AG04450 (cell line): ENCODE measurements around the gene ZSCAN2. TPM values are rescaled to one million over a fixed set of nuclear protein-coding genes. Genes with fewer than 3 reads are reported as not detected.
"Not testable (repeated sequence)": the region's sequence is repeated elsewhere in the genome, so short reads cannot be mapped to it uniquely, and the experiment has no call there.

Experiments
- CTCF ChIA-PET: fragments of 300-600, 350-600 bp; formaldehyde crosslinking; extraction: SDS; loops from one replicate; lab custom pipeline; 2022; ENCODE audit warnings: antibody characterized with exemption, inconsistent platforms; lab: Charles Lee
- POLR2A ChIA-PET: fragments of 350-600 bp; formaldehyde crosslinking; extraction: SDS; loops from one replicate; lab custom pipeline; 2021; ENCODE audit warnings: antibody characterized with exemption, inconsistent platforms; lab: Yijun Ruan, JAX
- DNase-seq: peaks from one replicate; pipeline ENCODE4 v3.0.0-alpha.2; 2011; ENCODE audit warnings: low read depth, low spot score
- H3K27ac ChIP-seq: one replicate; pipeline ENCODE4 v1.5.1; 2012; ENCODE audit warnings: low read depth, low read length, control low read depth
- H3K27me3 ChIP-seq: one replicate; pipeline ENCODE4 v1.6.0; 2012; ENCODE audit warnings: low read length; ENCODE audit not compliant: control insufficient read depth, insufficient read depth
- H3K4me3 ChIP-seq: 2 replicates; pipeline ENCODE4 v1.5.1; 2011; ENCODE audit warnings: mild to moderate bottlenecking, low read depth, low read length, control low read depth
- H3K9me3 ChIP-seq: 2 replicates; pipeline ENCODE4 v1.5.1; 2012; ENCODE audit warnings: low read length; ENCODE audit not compliant: control insufficient read depth, insufficient read depth
- polyA plus RNA-seq: library from polyadenylated mRNA; depleted of rRNA; stranded (reverse); fragments of >200 nt; gene quantifications from 2 replicates; pipeline ENCODE4 v1.2.3, GENCODE V29; 2011
- TF ChIP-seq, protein P1 (sequence below): IDR thresholded peaks from 2 replicates; pipeline ENCODE4 v1.5.1; 2011; ENCODE audit warnings: low read depth, low read length, control low read depth, inconsistent platforms

ZSCAN2 gene
- polyA plus RNA-seq, 1 experiment = 16.2 TPM

DNA sequence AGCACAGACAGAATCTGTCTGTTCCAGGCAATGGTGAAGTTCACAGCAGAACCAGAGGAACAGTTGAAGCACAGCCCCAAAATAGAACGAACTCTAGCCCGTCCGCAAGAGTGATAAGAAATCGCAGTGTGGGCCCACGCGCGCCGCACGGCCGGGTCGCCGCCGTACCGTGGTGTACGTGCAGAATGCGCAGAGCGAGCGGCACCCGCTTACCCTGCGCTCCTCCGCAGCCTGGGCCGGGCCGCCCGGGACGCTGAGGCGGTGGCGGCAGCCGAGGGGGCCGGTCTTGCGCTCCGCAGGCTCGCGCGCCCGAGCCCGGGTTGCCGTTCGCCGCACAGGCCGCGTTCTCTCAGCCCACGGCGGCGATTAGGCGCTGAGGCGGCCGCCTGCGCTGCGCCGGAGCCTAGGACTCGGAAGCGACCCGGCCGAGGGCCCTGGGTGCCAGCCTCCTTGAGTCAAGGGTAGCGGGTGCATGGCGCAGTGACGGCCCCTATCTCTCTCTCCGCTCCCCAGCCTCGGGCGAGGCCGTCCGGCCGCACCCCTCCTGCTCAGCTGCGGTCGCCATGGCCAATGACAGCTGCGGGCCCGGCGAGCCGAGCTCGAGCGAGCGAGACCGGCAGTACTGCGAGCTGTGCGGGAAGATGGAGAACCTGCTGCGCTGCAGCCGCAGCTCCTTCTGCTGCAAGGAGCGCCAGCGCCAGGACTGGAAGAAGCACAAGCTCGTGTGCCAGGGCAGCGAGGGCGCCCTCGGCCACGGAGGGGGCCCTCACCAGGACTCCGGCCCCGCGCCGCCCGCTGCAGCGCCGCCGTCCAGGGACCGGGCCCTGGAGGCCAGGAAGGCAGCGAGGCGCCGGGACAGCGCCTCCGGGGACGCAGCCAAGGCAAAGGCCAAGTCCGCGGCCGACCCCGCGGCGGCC is 32.8 kb downstream of the ZSCAN2 start:
- no peak for DNase-seq
- ChIA-PET CTCF (no interaction called here), POLR2A (interaction anchor here (0.7 kb wide), 1 partner anchor 20 kb away, joined by 3 read pairs; the partner anchor contains the start of gene WDR73)
- Histone ChIP-seq H3K4me3 (peak overlapping the region; percentile 63), H3K27me3 (no peaks in the 10 kb centered on the region), H3K9me3 (no peaks in the 10 kb centered on the region), H3K27ac (peak overlapping the region; percentile 65)
- TF ChIP-seq, protein P1, sequence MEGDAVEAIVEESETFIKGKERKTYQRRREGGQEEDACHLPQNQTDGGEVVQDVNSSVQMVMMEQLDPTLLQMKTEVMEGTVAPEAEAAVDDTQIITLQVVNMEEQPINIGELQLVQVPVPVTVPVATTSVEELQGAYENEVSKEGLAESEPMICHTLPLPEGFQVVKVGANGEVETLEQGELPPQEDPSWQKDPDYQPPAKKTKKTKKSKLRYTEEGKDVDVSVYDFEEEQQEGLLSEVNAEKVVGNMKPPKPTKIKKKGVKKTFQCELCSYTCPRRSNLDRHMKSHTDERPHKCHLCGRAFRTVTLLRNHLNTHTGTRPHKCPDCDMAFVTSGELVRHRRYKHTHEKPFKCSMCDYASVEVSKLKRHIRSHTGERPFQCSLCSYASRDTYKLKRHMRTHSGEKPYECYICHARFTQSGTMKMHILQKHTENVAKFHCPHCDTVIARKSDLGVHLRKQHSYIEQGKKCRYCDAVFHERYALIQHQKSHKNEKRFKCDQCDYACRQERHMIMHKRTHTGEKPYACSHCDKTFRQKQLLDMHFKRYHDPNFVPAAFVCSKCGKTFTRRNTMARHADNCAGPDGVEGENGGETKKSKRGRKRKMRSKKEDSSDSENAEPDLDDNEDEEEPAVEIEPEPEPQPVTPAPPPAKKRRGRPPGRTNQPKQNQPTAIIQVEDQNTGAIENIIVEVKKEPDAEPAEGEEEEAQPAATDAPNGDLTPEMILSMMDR = no peak

- Histone ChIP-seq H3K4me3 (peak overlapping the region; percentile 63), H3K27me3 (no peaks in the 10 kb centered on the region), H3K27ac (no peak overlapping the region), H3K9me3 (no peaks in the 10 kb centered on the region)
- ChIA-PET CTCF (interaction anchor here (0.6 kb wide), 1 partner anchor 24 kb away, joined by 3 read pairs; no protein-coding TSS in a partner anchor), POLR2A (no interaction called here)
- DNase-seq = no peak
- TF ChIP-seq, protein P1 = no peak
Measured at GRCh38 chr15:84634228-84634837, 33.5 kb downstream of the ZSCAN2 start.

GRCh38 chr15:84638103-84638502 is 37.3 kb downstream of the ZSCAN2 start:
- POLR2A ChIA-PET = interaction anchor here (0.7 to 0.9 kb wide), 2 partner anchors 16 to 547 kb away, joined by 3 to 4 read pairs; partner anchors contain the start of gene WDR73
- no peak overlapping the region for H3K4me3 ChIP-seq
- TF ChIP-seq, protein P1 = no peak
- no peaks in the 10 kb centered on the region for H3K27me3 ChIP-seq
- CTCF ChIA-PET = interaction anchor here (1.5 kb wide), 1 partner anchor 39 kb away, joined by 4 read pairs; no protein-coding TSS in a partner anchor
- no peak overlapping the region for H3K27ac ChIP-seq
- H3K9me3 ChIP-seq = no peaks in the 10 kb centered on the region
- DNase-seq = no peak

- DNase-seq, POLR2A ChIA-PET, H3K9me3 ChIP-seq, H3K4me3 ChIP-seq, H3K27me3 ChIP-seq, CTCF ChIA-PET, H3K27ac ChIP-seq: not testable (repeated sequence)
Measured at GRCh38 chr15:84641871-84642270, 41.1 kb downstream of the ZSCAN2 start.

- H3K4me3 ChIP-seq, H3K27ac ChIP-seq, CTCF ChIA-PET, H3K27me3 ChIP-seq, H3K9me3 ChIP-seq, DNase-seq: not testable (repeated sequence)
- POLR2A ChIA-PET = interaction anchor here (0.6 kb wide), 1 partner anchor 192 kb away, joined by 4 read pairs; no protein-coding TSS in a partner anchor
Measured at GRCh38 chr15:84642640-84643039, 41.8 kb downstream of the ZSCAN2 start.
